HG02840 (cell line): ENCODE measurements around the gene RAP1GAP.
"Not testable (repeated sequence)": the region's sequence is repeated elsewhere in the genome, so short reads cannot be mapped to it uniquely, and the experiment has no call there.

Experiments
- ATAC-seq: cut with Tn5 transposase; IDR thresholded peaks from one replicate; pipeline ENCODE4 v1.9.1; 2021; ENCODE audit warnings: mild to moderate bottlenecking, moderate library complexity, moderate number of reproducible peaks; ENCODE audit not compliant: unreplicated experiment, low FRiP score

RAP1GAP gene

DNA sequence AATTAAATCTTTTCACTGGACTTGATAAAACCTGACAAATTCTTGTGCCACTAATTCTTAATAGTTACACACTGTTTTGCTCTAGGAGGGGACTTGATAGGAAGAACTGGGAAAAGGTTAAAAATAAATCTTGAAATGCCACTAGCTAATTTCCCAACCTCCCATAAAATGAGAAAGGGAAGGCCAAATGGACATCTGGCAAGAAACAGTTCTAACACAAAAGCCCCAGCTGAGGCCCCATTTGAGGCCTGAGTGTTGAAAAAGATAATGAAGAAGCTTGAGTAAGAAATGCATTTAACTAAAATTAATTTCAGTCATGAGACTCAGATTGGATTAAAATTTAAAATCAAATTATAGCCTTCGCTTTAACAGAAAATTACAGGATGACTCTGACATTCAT is 11.2 kb upstream of the RAP1GAP start:
- no peak for ATAC-seq

DNA sequence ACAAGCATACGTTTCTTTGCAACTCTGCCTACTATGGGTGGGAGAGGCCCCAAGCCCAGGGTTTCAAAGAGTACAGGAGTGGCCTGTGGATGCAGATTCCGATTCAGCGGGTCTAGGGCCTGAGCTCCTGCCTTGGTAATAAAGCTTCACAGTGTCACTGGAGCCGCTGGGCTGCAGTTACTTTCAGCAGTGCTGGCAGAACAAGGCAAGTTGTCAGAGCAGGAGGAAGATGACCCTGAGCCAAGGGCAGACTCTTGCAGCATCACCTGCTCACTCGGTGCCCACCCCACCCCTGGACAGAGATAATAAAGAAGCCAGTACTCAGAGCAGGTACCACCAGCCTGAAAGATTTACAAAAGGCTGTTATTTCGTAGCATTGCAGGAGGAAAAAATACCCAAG is 8.0 kb upstream of the RAP1GAP start:
- no peak for ATAC-seq

- ATAC-seq = no peak
Observed at GRCh38 chr1:21674957-21675356, 5.8 kb upstream of the RAP1GAP start.

GRCh38 chr1:21673853-21674252 is 4.7 kb upstream of the RAP1GAP start:
- not testable (repeated sequence) for ATAC-seq

DNA sequence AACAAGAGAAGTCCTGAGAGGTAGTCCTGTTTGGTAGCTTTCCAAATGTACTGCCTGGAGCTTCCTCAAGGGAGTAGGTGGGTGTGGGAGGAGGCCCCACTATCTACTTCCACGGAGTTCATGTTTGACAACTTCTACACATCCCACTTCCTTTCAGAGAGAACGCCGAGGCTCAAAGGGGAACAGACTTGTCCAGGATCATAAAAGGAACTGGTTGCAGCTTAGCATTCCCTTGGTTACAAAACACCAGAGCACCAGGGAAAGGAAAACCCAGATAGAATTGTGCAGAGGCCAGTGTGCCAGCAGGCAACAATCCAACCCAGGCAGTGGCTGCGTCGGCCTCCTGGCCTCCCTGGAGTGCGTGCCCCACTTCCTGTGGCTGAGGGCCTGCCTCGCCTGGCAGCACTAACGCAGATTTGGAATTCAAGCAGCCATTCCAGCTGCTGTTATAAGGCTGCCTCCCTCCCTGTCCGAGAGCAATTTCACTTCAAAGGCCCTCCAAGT is 4.2 kb upstream of the RAP1GAP start:
- no peak for ATAC-seq

GRCh38 chr1:21672478-21673276 is 3.5 kb upstream of the RAP1GAP start:
- ATAC-seq = no peak

DNA sequence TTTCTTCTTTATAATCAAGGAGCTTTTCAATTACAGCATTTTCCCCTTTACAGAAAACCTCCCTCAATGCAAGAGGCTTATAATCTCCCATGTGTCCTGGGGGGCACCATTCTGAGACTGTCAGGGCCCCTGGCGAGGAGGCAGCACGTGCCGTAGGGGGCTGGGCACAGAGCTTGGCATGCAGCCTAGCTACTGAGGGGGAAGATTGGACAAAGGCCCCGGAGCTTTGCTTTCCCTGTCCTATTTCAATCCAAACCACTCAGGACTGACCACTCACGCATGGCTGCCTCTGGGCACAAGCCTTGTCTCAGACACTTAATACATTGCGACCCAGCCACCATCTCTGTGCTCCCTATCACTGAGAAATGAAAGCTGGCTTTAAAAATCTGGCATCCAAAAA is 2.8 kb upstream of the RAP1GAP start:
- no peak for ATAC-seq

- ATAC-seq = no peak
Observed at GRCh38 chr1:21670956-21671902, 2.1 kb upstream of the RAP1GAP start.

DNA sequence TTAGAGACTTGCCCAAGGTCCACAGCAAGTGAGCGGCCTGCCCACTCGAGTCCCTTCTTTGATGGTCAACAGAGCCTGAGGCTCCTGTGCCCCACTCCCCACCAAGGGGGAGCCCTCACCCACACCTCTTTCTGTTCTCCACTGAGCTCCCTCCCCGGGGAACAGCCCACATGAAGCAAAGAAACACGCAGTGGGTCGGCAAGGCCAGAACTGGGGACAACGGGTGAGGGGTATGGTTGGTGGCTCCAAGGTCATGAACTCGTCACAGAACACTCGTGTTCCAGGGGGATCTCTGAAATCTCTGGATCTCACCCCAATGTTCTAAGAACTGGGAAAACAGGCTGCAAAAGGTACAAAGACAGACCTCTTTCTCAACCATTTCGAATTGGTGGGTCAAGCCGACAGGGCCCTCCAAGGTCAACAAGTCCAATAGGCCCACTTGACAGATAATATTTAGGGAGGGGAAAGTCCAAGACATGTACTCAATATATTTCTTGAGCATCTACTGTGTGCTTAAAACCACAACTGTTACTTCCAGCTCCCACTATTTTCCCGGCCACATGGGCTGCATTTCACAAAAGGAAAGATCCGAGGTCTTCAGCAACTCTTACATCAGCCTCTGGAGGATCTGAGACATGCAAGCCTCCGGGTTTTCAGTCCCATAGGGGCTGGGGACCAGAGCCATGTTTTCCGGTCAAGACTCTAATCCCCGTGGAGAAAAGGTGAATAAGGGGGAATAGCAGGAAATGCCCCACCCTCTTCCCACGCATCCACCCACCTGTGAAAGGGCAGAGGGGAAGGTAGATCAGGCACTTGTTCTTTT is 1.1 kb upstream of the RAP1GAP start:
- no peak for ATAC-seq

DNA sequence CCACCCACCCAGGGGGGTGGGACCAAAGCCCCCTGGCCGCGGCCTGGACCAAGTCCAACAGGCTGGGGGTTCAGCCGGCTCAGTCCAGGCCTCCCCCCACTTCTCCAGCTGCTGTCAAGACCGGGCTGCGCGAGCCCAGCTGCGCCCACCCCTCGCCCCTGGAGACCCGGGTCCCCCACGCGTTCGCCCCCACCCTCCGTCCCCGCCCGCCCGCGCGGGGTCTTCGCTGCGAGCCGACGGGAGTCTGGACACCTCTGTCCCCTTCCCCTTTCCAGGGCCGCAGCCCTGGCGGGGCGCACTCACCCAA is 253 bp downstream of the RAP1GAP start:
- ATAC-seq = no peak

GRCh38 chr1:21668232-21668950 is 766 bp downstream of the RAP1GAP start:
- no peak for ATAC-seq

- no peak for ATAC-seq
Observed at GRCh38 chr1:21667348-21668231, 1.6 kb downstream of the RAP1GAP start.

DNA sequence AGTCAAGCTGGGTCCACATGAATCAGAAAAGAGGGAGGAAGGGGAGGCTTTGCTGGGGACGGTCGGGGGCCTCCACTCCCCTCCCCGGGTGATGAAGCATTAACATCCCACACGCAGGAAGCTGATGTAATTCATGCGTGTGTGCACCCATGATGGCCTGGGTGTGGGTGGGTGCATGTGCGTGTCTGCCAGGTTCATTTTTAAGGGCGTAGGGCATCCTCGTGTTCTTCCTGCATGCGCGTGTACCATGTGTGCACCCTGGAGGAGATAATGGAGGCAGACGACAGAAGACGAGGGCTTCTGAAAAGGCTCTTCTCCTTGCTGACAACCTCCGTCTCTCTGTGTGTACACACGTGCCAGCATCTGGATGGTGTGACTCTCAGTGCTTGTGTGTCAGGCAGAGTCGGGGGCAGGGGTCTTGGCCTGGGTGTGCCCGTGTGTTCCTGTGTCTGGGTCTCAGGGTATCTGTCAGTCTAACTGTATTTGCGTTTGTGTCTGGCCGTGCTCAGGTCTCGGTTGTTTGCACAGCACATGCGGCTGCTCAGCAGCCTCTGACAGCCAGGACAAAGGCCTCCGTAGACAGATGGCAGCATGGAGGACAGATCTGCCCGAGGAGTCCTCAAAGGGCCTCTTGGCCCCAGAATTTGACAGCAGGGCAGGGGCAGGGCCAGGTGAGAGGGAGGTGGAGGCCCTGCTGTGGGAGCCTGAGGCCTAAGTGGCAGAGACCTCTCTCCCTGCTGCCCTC is 2.4 kb downstream of the RAP1GAP start:
- ATAC-seq = no peak

DNA sequence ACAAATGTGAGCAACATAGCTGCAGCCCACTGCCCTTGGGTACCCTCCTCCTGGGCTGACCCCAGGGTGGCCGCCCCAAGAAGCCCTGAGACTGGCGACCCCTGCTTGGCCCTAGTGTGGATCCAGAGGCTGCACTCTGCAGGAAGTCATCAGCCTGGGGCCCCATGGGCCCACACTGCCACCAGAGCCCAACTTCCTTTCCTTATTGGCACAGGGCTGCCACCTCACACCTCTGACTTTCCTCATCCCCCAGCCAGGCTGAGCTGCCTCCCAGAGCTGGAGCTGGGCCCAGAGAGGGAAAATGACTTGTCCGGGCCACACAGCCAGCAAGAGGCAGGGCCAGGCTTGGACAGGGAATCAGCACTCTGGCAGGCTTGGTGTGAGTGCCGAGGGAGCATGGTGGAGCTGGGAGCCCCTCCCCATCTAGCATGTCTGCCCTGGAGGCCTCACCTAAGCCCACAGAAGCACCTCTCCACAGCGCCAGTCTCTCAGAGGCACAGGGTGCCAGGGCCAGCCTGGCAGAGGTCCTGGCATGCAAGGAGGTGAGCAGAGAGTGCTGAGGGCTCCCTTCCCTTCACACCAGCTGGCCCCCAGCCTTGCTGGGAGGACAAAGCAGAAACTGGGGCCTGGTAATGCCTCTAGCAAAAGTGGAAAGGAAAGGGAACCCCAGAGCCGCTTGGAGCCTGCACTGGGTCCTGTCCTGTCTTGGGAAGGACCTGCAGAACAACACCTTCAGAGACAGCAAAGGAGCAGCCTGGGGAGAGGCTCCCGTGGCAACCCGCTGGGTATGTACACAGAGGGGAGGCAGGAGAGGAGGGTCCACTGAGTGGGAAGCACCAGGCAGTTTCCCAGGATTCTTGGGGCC is 3.2 kb downstream of the RAP1GAP start:
- ATAC-seq = no peak

DNA sequence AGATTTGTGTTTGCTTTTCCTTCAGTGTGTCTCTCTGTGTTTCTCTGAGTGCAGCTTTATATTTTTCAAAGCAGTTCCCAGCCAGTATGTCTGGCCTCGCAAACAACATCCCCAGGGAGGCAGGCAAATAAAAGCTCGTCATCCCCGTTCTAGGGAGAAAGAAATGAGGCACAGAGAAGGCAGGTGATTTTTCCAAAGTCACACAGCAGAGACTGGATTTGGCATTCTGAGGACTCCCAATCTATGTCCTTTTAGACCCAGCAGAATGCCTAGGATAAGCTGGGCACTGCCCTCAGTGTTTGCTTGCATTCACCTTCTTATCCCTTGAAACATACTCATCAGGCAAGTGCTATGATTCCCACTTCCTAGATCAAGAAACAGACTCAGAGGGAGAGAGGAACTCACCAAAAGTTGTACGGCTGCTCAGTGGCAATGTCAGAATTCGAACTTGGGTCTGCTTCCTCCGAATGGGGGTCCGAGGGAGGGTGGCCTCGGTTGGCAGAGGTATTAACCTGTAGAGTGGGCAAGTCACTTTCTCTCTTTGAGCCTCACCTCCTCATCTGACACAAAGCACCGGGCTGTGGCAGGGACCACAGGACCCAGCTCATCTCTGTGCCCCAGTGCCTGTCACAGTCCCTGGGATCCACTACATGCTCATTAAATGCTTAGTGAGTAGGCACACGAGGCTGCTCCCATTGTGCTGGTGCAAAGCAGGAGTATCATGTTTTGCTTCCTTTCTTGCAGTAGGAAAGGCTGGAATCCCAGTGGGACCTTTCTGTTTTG is 4.2 kb downstream of the RAP1GAP start:
- ATAC-seq = no peak

DNA sequence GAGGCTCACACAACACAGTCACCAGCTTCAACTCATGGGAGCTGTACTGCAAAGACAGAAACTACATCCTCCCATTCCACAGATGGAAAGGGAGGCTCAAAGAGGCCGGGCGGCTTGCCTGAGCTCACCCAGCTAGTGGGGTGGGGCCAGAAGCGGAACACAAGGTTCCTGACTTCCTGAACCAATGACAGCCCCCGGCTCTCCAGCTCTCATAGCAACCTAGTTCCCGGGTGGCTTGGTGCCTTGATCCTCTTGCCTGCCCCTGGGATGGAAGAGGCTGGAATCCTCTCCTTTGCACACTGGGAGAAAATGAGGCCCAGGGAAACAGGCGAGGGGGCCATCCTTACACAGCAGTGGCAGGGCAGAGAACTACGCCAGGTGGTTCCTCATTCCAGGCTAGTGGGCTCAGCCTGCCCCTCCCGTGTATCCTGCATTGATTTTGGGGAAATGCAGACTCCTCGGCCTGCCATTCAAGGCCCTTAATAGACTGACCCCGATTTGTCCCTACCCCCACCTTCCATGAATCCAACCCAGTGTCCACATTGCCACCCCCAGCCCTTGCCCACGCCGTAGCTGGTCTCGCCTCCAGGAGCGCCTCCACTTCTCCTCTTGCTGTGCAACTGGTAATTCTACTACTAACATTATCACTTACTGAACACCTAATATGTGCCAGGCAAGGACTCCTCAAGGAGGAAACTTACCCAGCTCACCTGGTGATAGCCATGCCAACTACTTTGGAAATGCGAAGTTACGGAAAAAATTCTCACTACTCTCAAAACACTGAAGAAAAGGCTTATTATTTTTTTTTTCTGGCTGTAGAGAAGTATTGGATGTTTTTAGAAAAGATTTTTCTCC is 5.0 kb downstream of the RAP1GAP start:
- no peak for ATAC-seq
